Measurements from ENCODE around the gene TSSK6.

The TSSK6 gene

GRCh38 chr19:19514881-19515641 lies at the start of gene TSSK6:
TSS of gene TSSK6 (minus strand) at chr19:19515548. CDS start at chr19:19515427, 121 bp downstream.
- no peak for DNase-seq

DNA sequence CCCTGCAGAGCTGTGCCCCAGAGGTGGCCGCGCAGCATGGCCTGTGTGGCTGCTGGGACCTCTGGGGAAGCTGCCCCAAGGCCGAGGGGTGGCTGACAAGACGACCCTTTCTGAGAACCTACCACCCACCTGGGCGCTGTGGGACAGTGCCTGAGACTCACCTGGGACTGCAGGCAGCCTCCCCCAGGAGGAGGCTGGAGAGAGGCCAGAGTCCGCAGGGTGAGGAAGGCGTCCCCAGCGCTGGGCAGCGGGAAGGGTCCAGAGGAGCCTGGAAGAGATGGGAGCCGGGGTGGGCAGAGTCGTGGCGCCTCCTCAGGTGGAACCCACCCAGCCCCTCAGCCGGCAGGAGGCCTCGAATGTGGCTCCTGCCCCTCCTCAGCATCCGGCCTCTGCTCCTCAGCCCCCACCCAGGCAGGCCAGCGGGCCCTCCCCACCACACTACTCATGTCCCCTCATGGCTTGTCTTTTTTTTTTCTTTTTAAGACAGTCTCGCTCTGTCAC lies 48.0 kb upstream of the TSSK6 start:
- no peak for DNase-seq

GRCh38 chr19:19562665-19563347 lies 47.5 kb upstream of the TSSK6 start:
- peak in 1 of 2 experiments; percentile 54 for DNase-seq

DNA sequence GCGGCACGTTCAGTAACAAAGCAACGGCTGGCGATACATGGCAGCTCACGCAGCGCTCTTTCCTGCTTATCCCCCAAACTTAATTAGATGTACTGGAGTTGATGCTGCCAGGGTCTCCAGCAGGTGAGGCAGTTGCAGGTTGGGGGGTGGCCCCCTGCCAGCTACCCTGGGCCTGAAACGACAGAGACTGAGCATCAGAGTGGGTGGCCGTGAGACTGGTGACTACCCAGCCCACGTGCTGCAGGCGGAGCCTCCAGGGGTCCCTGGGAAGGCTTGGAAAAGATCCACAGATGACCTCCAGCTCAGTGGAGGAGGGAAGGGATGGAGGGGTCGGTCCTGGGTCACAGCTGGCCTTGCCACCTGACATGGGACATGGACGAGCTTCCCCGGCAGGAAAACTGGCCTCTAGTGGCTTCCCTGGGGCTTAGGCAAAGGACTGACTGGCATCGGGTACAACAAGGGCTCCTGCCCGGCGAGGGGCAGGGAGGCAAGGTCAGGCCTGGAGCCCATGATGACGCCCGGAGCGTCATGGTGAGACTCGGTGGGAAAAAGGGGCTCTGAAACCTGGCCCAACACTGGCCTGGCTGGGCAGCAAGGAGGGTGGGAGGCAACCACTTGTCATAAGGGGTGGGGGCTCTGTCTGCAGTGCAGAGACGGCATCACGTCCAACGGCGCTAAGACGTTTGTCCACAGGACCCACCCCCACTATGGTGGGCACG lies 46.8 kb upstream of the TSSK6 start:
- DNase-seq, result no peak

- DNase-seq, result no peak
These were observed 44.6 kb upstream of the TSSK6 start for GRCh38 chr19:19559931-19560330.

DNA sequence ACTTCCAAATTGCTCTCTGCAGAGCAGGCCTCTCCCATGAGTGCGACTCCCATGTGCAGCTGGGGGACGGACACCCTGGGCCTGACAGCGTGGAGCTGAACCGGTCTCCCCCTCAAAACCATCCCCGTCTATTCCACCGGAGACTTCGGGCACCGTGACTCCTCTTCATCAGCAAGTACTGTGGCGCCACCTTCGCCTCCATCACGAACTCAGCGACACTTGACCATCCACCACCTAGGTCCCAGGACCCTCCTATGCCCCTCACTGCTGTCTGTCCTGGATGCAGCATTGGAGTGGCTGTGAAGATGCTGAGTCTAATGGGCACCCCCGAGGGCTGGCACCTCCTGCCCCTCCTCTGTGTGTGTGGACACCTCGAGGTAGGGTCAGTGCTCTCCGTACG lies 43.3 kb upstream of the TSSK6 start:
- DNase-seq, result no peak

- DNase-seq, result no peak
These were observed 42.7 kb upstream of the TSSK6 start for GRCh38 chr19:19558055-19558454.

- peak; percentile 40 to 63 for DNase-seq
These were observed 39.0 kb upstream of the TSSK6 start for GRCh38 chr19:19554074-19555023.

DNA sequence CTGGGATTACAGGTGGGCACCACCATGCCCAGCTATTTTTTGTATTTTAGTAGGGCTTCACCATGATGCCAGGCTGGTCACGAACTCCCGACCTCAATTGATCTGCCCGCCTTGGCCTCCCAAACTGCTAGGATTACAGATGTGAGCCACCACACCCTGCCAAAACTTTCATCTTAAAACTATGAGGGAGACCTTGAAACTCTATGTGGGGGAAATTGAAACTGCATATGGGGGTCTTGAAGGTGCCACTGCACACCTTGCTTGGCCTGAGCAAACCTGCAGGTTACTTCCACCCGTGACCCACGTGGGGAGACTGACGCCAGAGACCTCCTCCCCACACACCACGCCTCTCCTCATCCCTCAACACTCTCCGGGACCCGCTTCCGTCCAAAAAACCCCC lies 38.3 kb upstream of the TSSK6 start:
- DNase-seq, result no peak

DNA sequence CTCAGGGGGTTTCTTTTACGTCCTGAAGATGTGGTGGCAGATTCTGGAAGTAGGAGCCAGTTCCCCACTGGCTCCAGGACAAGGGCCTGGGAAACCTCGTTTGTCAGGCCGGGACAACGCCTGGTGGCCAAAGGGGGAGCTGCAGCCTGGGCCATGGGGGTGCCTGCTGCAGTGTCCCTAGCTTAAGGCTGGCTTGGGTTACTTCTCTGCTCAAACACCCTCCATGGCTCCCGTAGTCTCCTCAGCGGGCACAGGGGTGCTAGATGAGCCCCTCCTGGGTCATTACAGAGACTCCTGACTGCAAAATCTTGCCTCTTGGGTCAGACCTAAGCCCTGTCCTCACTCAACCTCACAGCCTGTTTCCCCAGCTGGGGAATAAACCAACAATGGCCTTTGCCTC lies 37.5 kb upstream of the TSSK6 start:
- no peak for DNase-seq

DNA sequence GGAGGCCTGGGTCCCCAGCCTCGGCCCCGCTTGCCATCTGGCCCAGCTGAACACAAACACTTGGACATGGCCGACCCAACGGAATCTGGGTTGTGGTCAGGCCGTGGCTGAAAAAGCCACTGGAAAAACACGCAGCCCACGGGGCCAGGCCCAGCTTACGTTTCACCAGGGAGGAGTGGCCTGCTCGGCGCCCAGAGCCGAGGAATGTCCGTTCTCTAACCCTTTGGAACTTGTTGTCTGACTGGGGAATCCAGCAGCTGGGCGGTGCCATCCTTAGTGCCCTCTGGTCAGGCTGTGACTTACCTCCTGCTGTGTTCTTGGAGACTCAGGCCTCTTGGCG lies 36.5 kb upstream of the TSSK6 start:
- no peak for DNase-seq

DNA sequence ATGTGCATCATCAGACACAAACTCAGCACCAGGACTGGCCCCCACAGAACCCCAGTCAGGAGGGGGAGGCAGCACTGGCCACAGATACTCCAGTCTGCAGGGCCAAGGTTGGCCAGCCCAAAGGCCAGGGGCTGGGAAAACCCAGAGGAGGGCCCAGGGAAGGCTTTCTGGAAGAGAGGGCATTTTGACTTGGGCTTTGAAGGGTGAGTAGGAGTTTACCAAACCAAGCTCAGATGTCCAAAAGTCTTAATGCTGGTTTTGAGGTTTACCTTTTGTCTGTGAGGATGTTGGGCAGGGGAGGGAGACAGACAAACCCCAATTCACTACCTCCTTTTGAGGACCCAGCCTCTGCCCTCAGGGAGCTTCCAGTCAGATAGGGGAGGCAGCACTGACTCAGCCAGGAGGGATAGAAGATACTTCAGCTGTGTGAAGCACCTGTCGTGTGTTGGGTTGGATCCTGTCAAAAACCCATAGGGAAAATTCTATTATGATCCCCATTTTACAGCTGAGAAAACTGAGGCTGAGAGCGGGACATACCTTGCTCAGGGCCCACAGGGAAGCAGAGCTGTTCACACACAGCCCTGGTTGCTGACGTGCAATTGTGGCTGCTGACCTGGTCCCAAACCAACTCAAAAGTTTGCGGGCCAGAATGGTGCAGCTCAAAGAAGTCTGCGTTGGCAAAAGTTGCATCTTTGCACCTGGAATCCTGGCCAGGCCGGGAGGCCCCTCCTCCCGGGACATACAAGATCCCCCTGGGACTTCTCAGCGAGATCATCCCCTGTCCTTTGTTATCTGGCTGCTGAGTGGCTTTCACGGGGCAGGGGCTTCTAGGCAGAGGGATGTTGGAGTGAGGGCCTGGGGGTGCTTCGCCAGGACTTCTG lies 35.9 kb upstream of the TSSK6 start:
- DNase-seq, result no peak

- DNase-seq, result no peak
These were observed 35.2 kb upstream of the TSSK6 start for GRCh38 chr19:19550485-19550929.

GRCh38 chr19:19549804-19550464 lies 34.6 kb upstream of the TSSK6 start:
- DNase-seq, result no peak

GRCh38 chr19:19548915-19549759 lies 33.8 kb upstream of the TSSK6 start:
- no peak for DNase-seq

GRCh38 chr19:19547674-19548336 lies 32.5 kb upstream of the TSSK6 start:
- DNase-seq, result no peak

GRCh38 chr19:19546751-19547162 lies 31.4 kb upstream of the TSSK6 start:
- no peak for DNase-seq

GRCh38 chr19:19545707-19546106 lies 30.4 kb upstream of the TSSK6 start:
- DNase-seq, result no peak

DNA sequence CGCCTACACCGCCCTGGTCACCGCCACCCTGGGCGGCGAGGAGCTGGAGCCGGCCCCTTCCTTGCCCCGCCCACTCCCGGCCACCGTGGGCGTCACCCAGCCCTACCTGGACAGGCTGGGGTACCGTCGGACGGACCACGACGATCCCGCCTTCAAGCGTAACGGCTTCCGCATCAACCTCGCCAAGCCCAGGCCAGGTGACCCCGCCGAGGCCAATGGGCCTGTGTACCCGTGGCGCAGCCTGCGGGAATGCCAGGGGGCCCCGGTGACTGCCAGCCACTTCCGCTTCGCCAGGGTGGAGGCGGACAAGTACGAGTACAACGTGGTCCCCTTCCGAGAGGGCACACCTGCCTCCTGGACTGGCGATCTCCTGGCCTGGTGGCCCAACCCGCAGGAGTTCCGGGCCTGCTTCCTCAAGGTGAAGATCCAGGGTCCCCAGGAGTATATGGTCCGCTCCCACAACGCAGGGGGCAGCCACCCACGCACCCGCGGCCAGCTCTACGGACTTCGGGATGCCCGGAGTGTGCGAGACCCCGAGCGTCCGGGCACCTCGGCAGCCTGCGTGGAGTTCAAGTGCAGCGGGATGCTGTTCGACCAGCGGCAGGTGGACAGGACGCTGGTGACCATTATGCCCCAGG lies 29.7 kb upstream of the TSSK6 start:
- DNase-seq, result no peak

Data from stimulated activated CD4-positive, alpha-beta T cell treated with anti-CD3 and anti-CD28 coated beads, Interleukin-4, amount 100 ng/mL, for 4 hours (primary cell).